Activated gamma-delta T cell (primary cell): ENCODE results near the gene CBX2.

ENCODE experiments used
- DNase-seq: peaks from one replicate; lab custom pipeline; 2025; lab: John Stamatoyannopoulos, UW

Gene CBX2

GRCh38 chr17:79799538-79800324, 21.8 kb downstream of the CBX2 start:
- no peak for DNase-seq

DNA sequence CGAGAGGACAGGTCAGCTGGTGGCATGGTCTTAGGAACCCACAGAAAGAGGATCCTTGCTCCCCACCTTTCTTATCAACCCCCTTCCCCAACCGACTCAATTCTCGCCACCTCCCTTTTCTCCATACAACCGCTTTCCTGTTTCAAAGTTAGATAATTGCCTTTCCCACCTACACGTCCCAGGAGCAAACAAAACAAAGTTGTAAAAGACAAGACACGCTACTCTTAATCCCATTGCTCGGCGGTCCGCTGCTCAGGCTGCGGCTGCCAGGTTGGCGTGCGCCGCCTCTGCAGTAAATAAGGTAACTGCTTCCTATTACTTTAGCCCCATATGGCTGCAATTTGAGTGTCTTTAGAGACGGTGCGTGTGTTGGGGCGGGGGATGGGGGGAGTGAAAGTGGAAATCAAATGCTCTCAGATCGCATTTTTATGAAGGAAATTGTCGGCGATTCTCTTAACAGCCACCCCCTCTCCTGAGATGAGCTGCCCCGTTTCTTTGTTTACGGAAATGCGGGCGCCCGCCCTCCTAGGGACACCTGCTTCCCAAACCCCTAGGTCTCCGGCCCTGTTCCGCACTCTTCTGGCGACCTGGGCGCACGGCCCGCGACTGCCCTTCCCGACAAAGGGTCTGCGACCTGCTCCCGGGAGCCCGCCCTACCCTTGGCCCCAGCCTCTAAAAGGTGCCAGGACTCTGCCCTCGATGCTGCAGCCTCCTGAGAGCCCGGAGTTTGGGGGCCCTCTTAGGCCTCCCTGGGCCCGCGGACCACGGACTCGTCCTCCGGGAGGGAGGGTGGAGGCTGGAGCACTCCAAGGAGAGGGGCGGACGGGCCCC, 22.6 kb downstream of the CBX2 start:
- DNase-seq, result no peak

DNA sequence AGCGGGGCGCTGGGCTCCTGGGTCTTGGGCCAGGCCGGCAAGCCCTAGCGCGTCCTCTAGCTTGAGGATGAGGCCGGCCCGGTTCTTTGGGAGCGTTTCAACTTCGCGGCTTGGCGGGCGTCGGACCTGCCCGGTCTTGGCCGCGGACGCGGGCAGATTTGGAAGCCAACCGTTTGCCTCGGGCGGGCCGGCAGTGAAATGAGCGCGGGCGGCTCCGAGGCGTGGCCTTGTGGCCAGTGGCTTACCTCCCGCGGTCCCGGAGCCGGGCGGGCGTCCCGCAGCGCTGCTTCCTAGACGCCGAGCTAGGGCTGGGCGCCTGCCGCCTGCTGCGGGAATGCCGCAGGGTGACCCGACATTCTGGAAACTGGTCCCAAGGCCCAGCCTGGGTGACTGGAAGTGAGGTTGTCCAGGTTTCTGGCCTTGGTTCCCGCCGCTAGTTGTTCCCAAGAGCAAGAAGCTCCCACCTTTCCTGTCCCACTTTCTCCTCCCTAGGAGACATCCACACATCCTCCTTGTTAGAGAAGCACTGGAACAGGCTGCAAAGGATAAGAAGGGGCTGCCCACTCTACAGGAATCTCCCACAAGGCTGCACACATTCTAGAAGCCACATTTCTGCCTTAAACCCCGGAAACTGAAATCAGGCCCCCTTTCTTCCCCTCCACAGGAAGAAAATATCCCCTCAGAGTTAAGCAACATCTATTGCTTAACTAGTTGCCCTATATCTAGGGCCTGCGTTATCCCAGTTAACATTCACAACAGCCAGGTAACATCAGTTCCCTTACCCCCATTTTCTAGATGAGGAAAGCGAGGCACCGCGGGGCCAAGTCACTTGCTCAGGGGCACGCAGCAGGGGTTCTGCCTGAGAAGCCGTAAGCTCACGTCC, 23.4 kb downstream of the CBX2 start:
- no peak for DNase-seq

DNA sequence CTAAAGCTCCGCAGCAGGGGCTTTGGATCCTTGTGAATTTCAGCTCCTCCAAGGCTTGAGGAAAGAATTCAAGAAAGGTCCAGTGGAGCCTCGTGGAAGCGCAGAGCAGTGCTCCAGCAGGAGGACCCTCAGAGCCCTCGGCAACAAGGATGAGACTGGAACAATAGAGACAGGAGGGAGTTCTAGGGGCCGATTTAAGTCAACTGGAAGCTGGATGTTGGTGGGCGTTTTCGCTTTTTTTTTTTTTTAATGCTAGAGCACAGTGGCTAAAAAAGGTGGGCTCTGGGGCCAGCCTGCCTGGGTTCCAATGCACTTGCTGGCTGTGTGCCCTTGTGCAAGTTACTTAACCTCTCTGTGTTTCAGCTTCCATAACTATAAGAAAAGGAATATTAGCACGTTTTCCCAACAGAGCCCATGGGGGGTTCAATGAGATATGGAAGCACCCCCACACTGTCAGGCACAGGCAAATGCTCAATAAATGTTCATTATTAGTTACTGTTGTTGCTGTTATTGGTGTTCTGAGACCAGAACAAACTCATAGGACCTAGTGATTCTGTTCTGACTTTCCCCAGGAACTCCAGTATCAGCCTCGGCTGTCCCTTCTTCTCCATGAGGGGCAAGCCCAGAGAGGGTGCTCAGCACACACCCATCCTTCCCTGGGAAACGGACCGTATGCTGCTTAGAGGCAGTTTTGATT, 24.2 kb downstream of the CBX2 start:
- no peak for DNase-seq

GRCh38 chr17:79802736-79803420, 24.9 kb downstream of the CBX2 start:
- DNase-seq, result no peak

GRCh38 chr17:79803421-79803996, 25.6 kb downstream of the CBX2 start:
- DNase-seq, result no peak

GRCh38 chr17:79803997-79804855, 26.3 kb downstream of the CBX2 start:
- no peak for DNase-seq

- no peak for DNase-seq
Measured at GRCh38 chr17:79804856-79805696, 27.1 kb downstream of the CBX2 start.

DNA sequence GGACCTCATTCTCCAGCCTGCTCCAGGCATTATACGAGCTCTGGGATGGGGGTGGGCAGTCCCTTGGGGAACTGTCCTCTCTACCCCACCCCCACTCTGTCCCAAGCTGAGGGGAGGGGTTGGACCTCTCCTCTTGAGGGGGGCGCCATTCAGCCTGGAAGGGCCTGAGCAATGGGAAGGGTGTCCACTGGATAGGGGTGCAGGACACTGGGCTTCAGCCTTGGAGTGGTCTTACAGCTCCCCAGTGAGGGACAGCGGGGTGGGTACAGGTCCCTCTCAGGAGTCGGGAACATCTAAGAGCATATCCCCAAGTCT, 28.5 kb downstream of the CBX2 start:
- no peak for DNase-seq

GRCh38 chr17:79806863-79807720, 29.1 kb downstream of the CBX2 start:
- no peak for DNase-seq

GRCh38 chr17:79808763-79809529, 31.0 kb downstream of the CBX2 start:
- DNase-seq, result no peak

- no peak for DNase-seq
Measured at GRCh38 chr17:79809530-79810129, 31.7 kb downstream of the CBX2 start.

GRCh38 chr17:79810130-79811010, 32.4 kb downstream of the CBX2 start:
- DNase-seq, result peak; percentile 75

- no peak for DNase-seq
Measured at GRCh38 chr17:79811011-79811867, 33.3 kb downstream of the CBX2 start.

GRCh38 chr17:79811868-79812352, 34.0 kb downstream of the CBX2 start:
- DNase-seq, result no peak
